SJSA1 (cell line): Measurements from ENCODE around the gene STEAP2. TPM values are rescaled to one million over a fixed set of nuclear protein-coding genes. Genes with fewer than 3 reads are reported as not detected.
"Not testable (repeated sequence)": the region's sequence is repeated elsewhere in the genome, so short reads cannot be mapped to it uniquely, and the experiment has no call there.

Experiments
- DNase-seq, 2 experiments: peaks; one replicate each; pipeline ENCODE4 v3.0.0-alpha.2; 2015 to 2020; ENCODE audit warnings: low spot score in 2 of 2, low read depth in 1 of 2
- H3K27ac ChIP-seq: fragments of 250-450 bp; sonication (Bioruptor Pico); 2 replicates; pipeline ENCODE4 v1.5.1; 2020; ENCODE audit warnings: mild to moderate bottlenecking, moderate library complexity
- H3K27me3 ChIP-seq: fragments of 250-450 bp; sonication (Bioruptor Pico); replicated peaks from 2 replicates; pipeline ENCODE4 v1.5.1; 2020; ENCODE audit warnings: mild to moderate bottlenecking, moderate library complexity
- H3K36me3 ChIP-seq: fragments of 250-450 bp; sonication (Bioruptor Pico); 2 replicates; pipeline ENCODE4 v1.5.1; 2020; ENCODE audit warnings: mild to moderate bottlenecking
- H3K4me1 ChIP-seq: fragments of 250-450 bp; sonication (Bioruptor Pico); replicated peaks from 2 replicates; pipeline ENCODE4 v1.6.1; 2021; ENCODE audit warnings: mild to moderate bottlenecking
- H3K4me3 ChIP-seq: fragments of 250-450 bp; sonication (Bioruptor Pico); 2 replicates; pipeline ENCODE4 v1.5.1; 2020; ENCODE audit warnings: mild to moderate bottlenecking
- H3K9me3 ChIP-seq: fragments of 250-450 bp; sonication (Bioruptor Pico); replicated peaks from 2 replicates; pipeline ENCODE4 v1.5.1; 2020; ENCODE audit warnings: mild to moderate bottlenecking
- total RNA-seq: library from RNA; depleted of rRNA; stranded (reverse); fragments of >200 nt; shearing (Covaris generic); gene quantifications from 2 replicates; pipeline ENCODE4 v1.2.3, GENCODE V29; 2014

Gene STEAP2
- total RNA-seq, 1 experiment from 2014 or later: 3.3 TPM

DNA sequence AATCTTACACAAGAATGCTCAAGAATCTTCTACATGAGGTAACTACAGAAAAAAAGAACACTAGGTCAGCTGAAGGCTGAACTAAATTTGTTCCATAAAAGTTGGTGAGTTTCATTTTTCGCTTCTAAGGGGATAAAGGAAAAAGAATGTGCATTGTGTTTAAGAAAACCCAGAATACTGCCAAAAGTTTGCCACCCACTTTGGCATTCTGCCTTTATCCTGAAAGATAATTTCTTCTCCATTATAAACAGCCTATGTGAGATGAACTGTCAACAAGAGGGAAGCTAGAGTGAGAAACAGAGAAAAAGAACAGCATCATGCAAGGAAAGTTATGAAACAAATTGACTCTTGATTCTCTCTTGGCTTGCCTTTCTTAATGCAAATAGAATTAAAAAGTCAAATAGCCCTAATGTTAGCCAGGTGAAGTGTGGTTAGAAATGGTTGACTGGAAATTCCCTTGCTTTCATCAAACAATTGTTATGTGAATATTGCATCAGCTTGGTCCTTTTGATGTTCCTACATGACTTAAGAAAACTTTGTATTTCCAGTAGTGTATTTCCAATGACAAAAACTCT, 31.4 kb upstream of the STEAP2 start:
- no peaks in the 10 kb centered on the region for H3K9me3 ChIP-seq
- H3K36me3 ChIP-seq: no peaks in the 10 kb centered on the region
- no peak overlapping the region for H3K4me3 ChIP-seq
- peak overlapping the region; percentile 82 for H3K27ac ChIP-seq
- peaks cover 41% of the 10 kb centered on the region for H3K4me1 ChIP-seq
- peak in 1 of 2 experiments; percentile 63 for DNase-seq
- no peaks in the 10 kb centered on the region for H3K27me3 ChIP-seq

DNA sequence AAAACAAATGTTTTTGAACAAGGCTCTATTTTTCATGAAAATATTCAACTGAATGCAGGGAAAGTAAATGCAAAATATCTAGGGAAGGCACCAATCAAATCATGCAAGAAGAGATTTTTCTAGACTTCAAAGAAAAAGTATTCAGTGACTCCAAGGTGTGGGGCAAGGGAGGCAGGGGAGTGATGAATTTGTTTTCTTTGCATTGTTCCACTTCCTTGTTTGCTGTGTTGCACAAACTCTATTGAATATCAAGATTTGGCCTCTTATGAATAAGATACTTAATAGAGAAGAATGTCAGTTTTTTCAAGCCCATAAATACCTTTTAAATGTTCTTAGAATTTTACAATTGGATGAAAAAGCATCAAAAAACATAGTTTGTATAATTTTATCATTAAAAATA, 30.9 kb upstream of the STEAP2 start:
- Histone ChIP-seq H3K9me3 (no peaks in the 10 kb centered on the region), H3K27me3 (no peaks in the 10 kb centered on the region), H3K27ac (peak overlapping the region; percentile 82), H3K36me3 (no peaks in the 10 kb centered on the region), H3K4me1 (peaks cover 37% of the 10 kb centered on the region), H3K4me3 (no peak overlapping the region)
- DNase-seq: no peak

DNA sequence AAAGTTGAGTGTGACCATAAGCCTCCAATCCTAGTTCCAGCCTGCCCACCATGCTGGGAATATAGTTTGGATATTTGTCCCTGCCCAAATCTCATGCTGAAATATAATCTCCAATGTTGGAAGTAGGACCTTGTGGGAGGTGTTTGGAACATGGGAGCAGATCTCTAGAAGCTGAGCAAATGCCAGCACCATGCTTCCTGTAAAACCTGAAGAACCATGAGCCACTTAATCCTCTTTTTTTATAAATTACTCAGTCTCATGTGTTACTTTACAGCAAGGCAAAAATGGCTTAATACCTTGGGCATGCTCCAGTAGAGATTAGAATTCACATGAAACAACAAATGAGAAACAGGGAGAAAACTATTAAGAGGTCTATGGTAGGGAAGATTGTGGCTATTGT, 30.1 kb upstream of the STEAP2 start:
- no peak overlapping the region for H3K4me3 ChIP-seq
- no peak overlapping the region for H3K27ac ChIP-seq
- no peaks in the 10 kb centered on the region for H3K27me3 ChIP-seq
- no peaks in the 10 kb centered on the region for H3K36me3 ChIP-seq
- DNase-seq: no peak
- 0 out of 2 replicates have a peak, but pooled peaks cover 2% of the 10 kb centered on the region for H3K9me3 ChIP-seq
- peaks cover 35% of the 10 kb centered on the region for H3K4me1 ChIP-seq

DNA sequence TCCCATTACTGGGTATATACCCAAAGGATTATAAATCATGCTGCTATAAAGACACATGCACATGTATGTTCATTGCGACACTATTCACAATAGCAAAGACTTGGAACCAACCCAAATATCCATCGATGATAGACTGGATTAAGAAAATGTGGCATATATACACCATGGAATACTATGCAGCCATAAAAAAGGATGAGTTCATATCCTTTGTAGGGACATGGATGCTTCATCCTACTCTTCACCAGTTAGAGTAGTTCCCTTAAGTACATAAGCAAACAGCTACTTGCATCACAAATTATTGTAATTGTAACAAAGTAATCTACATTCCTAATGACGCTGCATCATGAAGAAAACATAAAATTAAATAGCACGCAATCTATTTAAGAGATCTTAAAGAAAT, 25.2 kb upstream of the STEAP2 start:
- not testable (repeated sequence) for H3K4me3 ChIP-seq, H3K27me3 ChIP-seq, DNase-seq, H3K9me3 ChIP-seq, H3K27ac ChIP-seq, H3K4me1 ChIP-seq, H3K36me3 ChIP-seq

DNA sequence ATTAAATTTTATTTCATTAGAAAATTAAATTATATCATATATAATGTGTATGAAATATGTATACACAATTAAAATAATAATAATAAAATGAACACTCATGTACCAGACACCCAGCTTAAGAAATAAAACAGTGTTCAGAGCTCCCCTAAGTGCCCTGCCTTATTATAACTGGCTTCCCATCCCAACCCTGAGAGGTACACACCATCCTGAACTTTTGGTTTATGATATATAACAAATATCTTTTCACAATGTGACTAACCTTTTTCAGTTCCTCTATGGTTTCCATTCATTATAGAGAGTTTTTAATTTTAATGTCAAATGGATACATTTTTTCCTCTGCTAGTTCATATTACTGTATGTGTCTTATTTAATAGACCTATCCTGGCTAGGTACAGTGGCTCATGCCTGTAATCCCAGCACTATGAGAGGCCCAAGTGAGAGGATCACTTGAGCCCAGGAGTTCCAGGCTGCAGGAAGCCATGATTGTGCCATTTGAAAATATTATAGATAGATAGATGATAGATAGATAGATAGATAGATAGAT, 24.0 kb upstream of the STEAP2 start:
- H3K36me3 ChIP-seq: no peaks in the 10 kb centered on the region
- no peaks in the 10 kb centered on the region for H3K4me1 ChIP-seq
- no peak overlapping the region for H3K27ac ChIP-seq
- H3K27me3 ChIP-seq: no peaks in the 10 kb centered on the region
- peaks cover 8% of the 10 kb centered on the region for H3K9me3 ChIP-seq
- H3K4me3 ChIP-seq: no peak overlapping the region
- no peak for DNase-seq

DNA sequence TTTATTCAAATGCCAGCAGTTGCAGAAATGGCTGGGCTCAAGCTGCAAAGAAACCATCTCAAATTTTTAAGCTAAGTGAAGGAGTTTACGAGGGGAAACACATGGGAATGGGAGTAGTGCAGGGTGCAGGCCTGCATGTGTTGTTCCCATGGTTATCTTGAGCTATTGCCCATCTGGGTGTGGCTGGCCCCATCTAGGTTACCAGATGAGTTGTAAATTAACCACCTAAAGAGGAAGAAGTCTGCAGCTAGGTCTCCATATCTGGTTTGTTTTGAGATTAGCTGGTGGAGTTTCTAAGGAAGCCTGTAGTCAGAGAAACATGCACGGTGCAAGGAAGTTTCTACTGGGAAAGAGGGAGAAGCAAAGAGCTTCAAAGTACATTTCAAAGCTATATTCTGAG, 23.3 kb upstream of the STEAP2 start:
- no peaks in the 10 kb centered on the region for H3K27me3 ChIP-seq
- H3K9me3 ChIP-seq: peaks cover 8% of the 10 kb centered on the region
- no peak for DNase-seq
- no peaks in the 10 kb centered on the region for H3K36me3 ChIP-seq
- H3K4me1 ChIP-seq: no peaks in the 10 kb centered on the region
- H3K4me3 ChIP-seq: no peak overlapping the region
- no peak overlapping the region for H3K27ac ChIP-seq

DNA sequence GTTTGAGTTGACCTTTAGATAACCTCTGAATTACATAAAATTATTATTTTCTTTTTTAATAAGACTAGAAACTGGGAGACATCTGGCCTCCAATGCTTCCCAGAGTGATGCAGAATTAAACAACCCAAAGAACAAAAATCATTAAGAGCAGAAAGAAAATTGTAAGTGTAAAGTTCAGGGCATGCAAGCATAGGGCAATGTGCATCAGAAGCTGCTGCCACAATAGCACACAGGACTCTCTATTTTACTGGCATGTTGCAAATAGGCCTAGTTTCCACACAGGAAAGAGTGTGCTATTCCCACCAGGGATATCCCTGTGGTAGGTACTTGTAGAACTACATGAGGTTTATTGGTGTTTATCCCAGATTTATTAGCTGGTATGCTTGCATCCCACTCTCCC, 20.5 kb upstream of the STEAP2 start:
- H3K36me3 ChIP-seq: no peaks in the 10 kb centered on the region
- H3K4me3 ChIP-seq: no peak overlapping the region
- H3K27me3 ChIP-seq: no peaks in the 10 kb centered on the region
- no peak for DNase-seq
- peaks cover 8% of the 10 kb centered on the region for H3K9me3 ChIP-seq
- H3K4me1 ChIP-seq: no peaks in the 10 kb centered on the region
- no peak overlapping the region for H3K27ac ChIP-seq

DNA sequence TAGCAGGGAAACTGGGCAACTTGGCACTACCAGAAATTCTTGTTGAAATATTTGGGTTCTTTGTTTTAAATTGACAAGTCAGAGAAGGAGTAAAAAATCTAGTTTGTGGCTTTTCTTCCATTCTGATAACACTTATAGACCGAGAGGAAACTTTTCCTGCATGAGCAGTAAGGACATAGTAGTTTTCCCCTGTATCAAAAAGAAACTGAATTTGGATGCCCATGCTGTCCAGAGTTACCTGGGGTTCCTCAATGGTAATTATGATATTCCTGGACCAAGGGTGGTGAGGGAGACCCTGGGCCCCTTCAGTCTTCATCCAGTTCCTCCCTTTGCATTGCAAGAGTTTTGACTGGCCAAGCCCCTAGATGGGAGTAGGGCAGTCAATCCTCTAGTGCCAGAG, 19.9 kb upstream of the STEAP2 start:
- Histone ChIP-seq H3K4me3 (no peak overlapping the region), H3K4me1 (no peaks in the 10 kb centered on the region), H3K36me3 (no peaks in the 10 kb centered on the region), H3K27ac (no peak overlapping the region), H3K27me3 (no peaks in the 10 kb centered on the region), H3K9me3 (peaks cover 6% of the 10 kb centered on the region)
- no peak for DNase-seq

DNA sequence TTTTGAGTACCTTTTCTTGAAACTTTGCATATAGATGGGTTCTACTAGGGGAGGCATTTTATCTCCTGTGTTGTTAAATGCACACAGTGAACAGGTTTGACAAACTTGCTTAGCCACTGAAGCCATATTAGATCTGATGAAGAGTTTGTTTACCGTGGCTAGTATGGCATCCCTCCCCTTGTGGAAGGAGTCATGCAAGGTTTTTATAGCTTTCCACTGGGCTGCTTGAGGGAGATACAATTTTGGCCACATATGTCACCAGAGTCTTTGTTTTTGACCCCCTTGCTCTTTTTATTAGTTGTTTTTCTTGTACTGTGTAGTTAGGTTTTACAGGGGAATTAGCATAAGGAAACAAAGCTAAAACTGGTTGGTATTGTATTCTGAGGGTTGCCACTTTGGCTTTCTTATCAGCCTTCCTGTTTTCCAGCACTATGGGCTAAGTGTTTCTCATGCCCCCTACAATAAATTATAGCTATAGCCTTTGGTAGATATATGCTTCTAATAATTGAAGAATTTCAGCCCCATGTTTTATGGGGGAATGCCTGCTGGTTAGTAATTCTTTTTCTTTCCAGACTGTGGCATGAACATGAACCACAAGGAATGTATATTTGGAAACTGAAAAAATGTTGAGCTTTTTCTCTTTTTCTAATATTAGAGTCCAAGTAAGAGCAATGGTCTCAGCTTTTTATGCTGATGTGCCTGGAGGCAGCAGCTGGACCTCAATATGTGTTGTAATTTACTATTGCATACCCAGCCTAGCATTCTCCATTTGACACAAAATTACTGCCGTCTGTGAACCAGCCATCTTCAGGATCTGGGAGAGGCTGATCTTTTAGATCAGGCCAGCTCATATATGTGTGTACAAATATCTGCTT, 18.4 kb upstream of the STEAP2 start:
- Histone ChIP-seq H3K9me3 (peaks cover 6% of the 10 kb centered on the region), H3K27ac (no peak overlapping the region), H3K4me3 (no peak overlapping the region), H3K4me1 (no peaks in the 10 kb centered on the region), H3K36me3 (no peaks in the 10 kb centered on the region), H3K27me3 (no peaks in the 10 kb centered on the region)
- DNase-seq: no peak

DNA sequence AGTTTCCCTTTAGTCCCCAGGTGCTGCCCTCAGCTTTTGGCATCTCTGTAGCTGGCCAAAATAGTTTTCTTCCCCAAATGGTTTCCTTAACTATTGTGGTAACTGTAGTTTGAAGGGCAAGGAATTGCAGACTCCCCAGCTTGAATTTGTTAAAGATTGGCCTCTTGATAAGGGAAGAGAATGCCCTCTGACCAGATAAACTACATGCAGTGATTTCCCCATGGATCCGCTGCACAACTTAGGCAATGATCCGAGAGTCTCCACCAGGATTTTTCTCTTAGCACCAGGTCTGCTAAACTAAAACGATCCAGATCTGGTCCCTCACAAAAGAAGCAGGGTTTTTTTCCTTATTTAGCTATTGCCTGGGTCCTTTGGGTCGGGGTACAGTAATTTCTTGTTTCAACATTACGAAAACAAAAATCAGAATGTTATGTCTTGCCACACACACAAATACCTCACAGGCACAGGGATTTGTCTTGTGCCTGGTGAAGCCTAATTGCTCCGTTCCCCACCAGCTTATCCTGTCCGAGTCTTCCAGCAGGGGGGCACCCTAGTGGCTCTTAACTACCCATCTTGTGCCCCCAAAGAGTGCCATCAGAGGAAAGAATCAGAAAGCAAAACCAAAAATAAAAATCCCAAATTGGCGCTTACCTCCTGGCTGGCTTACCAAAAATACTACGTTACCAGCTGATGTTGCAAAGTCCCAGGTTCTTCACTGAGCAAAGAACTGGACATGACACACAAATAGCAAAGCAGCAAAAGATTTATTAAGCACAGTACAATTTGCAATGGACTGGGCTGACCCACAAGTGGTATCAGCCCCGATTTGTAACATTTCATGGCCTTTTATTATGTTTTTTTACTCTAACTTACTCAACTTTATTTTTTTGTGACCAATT, 16.4 kb upstream of the STEAP2 start:
- H3K27me3 ChIP-seq: no peaks in the 10 kb centered on the region
- H3K27ac ChIP-seq: no peak overlapping the region
- H3K9me3 ChIP-seq: peaks cover 6% of the 10 kb centered on the region
- no peaks in the 10 kb centered on the region for H3K4me1 ChIP-seq
- H3K36me3 ChIP-seq: no peaks in the 10 kb centered on the region
- no peak for DNase-seq
- no peak overlapping the region for H3K4me3 ChIP-seq

DNA sequence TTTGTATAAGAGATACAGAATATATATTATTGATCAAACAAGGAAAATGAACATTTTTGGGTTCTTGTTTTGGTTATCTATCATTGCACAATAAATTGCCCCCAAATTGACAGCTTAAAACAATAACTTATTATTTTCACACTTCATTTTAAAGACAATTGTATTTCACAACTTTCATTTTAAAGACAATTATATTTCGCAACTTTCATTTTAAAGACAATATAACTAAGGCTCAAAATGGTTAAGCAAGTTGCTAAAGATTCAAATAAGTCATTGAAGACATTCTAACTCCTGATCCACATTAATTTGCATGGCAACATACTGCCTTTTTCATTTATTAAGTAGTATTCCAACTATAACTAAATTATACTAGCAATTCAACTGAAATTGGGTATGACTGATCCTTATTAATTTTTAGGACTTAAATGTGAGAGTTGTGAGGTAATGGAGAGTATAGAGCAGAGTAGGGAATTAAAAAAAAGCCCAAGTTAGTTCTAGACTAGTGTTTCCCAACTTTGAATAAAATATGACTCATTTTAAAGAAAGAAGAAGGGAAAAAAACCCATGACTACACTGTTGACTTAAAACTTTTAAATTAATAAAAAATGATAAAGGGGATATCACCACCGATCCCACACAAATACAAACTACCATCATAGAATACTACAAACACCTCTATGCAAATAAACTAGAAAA, 9.9 kb upstream of the STEAP2 start:
- Histone ChIP-seq H3K36me3 (no peaks in the 10 kb centered on the region), H3K4me1 (no peaks in the 10 kb centered on the region), H3K27ac (no peak overlapping the region), H3K27me3 (no peaks in the 10 kb centered on the region), H3K9me3 (no peaks in the 10 kb centered on the region), H3K4me3 (no peak overlapping the region)
- DNase-seq: no peak

DNA sequence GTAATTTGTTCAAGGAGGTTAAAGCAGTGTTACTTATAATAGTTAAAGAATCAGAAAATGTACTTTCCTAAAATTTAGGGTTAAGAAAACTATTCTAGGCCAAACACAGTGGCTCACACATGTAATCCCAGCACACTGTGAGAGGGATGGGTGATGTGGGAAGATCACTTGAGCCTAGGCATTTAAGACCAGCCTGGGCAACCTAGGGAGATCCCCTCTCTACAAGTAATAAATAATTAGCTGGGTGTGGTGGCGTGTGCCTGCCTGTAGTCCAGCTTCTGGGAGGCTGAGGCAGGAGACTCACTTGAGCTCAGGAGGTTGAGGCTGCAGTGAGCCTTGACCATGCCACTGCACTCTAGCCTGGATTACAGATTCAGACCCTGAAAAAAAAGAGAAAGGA, 3.6 kb upstream of the STEAP2 start:
- Histone ChIP-seq H3K27me3 (no peaks in the 10 kb centered on the region), H3K4me1 (peaks cover 11% of the 10 kb centered on the region), H3K4me3 (no peak overlapping the region), H3K36me3 (no peaks in the 10 kb centered on the region), H3K9me3 (no peaks in the 10 kb centered on the region), H3K27ac (no peak overlapping the region)
- DNase-seq: no peak

DNA sequence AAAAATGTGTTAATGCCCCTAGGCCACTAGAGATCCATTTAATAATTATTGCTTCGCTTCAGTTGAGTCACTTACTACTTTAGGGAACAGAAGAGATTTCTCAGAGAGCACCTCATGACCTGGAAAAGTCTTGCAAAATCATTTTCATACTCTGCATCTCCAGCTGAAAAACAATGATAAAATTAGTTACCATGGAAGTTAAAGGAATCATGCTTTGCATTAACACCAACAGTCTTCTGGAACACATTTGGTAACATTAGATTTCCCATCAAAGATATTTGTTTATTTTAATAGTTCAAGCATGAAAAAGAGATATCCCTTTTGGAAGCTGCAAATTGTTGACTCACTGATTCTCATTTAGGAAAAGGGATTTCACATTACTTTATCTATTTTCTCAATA, 1.8 kb upstream of the STEAP2 start:
- H3K4me3 ChIP-seq: no peak overlapping the region

More for the DNA sequence above, 1.8 kb upstream of the STEAP2 start:
- H3K36me3 ChIP-seq: no peaks in the 10 kb centered on the region
- H3K27ac ChIP-seq: no peak overlapping the region
- no peaks in the 10 kb centered on the region for H3K27me3 ChIP-seq
- no peak for DNase-seq
- H3K9me3 ChIP-seq: no peaks in the 10 kb centered on the region
- H3K4me1 ChIP-seq: peaks cover 11% of the 10 kb centered on the region
